ENCODE results near the gene SDC4. TPM values are rescaled to one million over a fixed set of nuclear protein-coding genes. Genes with fewer than 3 reads are reported as not detected.
"Not testable (repeated sequence)": the region's sequence is repeated elsewhere in the genome, so short reads cannot be mapped to it uniquely, and the experiment has no call there.

The SDC4 gene
- total RNA-seq, 2 donors from 2014 or later = 85.7 to 104 TPM

- intact Hi-C loops (cut with DNase I) = no loop called here
- DNase-seq (ENCODE audit: low spot score) = no peak
These were observed 18.4 kb upstream of the SDC4 start for GRCh38 chr20:45366631-45367030.

DNA sequence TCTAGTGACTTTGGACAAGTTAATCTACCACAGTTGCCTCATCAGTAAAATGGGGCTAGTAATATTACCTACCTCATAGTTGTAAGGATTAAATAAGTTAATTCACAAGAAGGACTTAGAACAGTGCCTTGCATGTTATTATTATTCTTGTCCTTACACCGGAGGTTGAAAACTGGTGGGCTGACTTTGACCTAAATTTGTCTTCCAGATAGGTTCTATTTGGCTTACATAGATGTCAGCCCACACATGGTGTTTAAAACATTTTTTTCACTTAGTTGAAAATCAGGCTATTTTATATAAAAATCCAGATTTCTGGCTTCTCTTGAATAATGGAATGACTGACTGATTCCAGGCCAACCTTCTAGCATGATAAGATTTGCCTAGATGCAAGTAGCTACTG is 18.0 kb upstream of the SDC4 start:
- intact Hi-C loops (cut with DNase I) = no loop called here
- no peak for DNase-seq (ENCODE audit: low spot score)

DNA sequence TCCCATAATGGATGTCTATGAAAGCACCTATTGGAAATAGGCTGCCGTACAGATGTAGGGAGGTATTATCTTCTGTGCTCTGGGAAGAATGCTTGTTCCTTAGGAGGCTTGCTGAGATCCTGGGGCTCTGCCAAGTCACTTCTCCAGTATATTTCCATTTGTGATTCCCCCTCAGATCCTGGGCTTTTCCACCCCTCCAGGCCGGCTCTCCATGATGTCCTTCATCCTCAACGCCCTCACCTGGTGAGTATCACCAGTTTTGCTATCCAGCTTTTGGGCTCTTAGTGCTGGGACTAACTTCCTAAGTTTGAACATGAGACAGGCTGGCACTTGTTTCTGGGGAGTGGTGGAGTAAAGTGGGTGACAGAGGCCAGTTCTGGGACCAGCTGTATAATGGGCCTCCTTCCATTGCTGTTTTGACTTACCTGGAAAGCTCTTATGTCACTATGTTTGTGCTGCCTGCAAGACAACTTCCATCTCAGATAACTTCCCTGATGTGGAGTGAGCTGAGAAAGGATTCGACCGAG is 17.3 kb upstream of the SDC4 start:
- DNase-seq (ENCODE audit: low spot score) = no peak
- intact Hi-C loops (cut with DNase I) = no loop called here

- DNase-seq (ENCODE audit: low spot score) = no peak
- intact Hi-C loops (cut with DNase I) = loop anchor here in 1 of 2 donors (5.0 kb wide), 1 partner anchor 73 kb away; no protein-coding TSS in a partner anchor
These were observed 15.6 kb upstream of the SDC4 start for GRCh38 chr20:45363611-45364492.

DNA sequence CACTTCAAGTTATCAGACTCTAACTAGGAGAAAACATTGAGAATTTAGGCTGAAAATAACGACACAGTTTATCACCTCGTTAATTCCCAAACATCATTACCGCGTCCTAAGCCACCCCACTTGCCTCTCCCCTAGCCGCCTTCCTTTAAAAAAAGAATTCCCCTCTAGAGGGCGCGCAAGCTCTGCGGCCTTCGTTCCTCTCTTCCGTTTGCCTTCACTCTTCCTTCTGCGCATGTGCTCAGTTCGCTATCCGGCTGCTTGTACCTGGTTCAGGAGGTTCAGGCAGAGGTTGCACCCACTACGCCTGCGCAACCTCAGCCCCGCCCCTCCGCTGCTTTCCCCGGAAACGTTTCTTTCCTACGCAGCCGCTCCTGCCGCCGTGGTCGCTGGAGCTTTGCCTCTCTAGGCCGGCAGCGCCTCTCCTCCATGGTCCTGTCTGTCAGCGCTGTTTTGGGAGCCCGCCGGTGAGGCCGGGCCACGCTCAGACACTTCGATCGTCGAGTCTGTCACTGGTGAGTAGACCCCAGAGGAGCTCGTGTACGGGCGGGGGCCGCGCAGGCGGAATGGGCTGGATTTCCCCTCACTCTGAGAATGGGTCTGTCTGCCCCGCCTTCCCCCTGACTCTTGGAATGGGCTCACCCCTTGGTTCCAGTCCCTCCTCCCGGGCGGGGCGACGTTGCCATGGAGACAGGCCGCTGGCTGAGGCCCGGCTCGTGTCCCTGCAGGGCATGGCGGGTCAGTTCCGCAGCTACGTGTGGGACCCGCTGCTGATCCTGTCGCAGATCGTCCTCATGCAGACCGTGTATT is 14.8 kb upstream of the SDC4 start, which contains the start of gene SYS1:
Gene SYS1 (plus strand): TSS at position 353 of the 807 bp plus-strand sequence. CDS start 376 bp downstream, at position 729.
- intact Hi-C loops (cut with DNase I) = loop anchor here in 1 of 2 donors (5.0 kb wide), 1 partner anchor 74 kb away; no protein-coding TSS in a partner anchor
- DNase-seq (ENCODE audit: low spot score) = peak; percentile 99

- peak; percentile 8 for DNase-seq (ENCODE audit: low spot score)
- intact Hi-C loops (cut with DNase I) = loop anchor here in 1 of 2 donors (5.0 kb wide), 1 partner anchor 76 kb away; no protein-coding TSS in a partner anchor
These were observed 13.6 kb upstream of the SDC4 start for GRCh38 chr20:45361793-45362192.

DNA sequence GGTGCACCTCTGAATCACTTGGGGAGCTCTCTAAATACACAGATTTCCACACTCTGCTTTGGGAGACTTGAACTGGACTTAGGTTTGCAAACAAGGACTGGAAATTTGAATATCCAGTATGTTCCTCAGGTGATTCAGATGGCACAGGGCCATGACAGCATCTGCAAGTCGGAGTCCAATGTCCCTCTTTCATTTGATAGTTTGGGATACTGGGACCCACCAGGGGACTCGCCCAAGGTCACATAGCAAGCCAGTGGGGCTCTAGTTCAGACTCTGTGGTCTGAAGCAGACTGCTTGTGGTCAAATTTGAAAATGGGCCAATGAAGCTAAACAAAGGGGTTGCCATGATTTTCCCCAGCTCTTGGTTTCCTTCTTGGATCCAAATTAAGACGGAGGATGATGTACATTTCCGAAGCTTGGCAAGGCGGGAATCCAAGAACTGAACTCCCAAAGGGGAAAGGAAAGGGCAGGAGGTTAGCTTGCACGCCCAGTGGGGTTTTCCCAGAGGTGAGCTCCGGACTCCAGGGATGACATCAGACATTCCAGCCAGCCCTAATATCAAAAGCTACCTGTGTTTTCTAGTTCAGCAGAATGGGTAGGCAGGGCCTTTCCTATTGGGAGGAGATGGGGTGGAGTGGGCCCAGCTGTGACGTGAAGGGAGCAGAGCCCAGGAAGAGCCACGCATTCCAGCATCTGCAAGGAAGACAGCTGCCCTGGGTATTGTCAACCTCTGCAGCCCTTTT is 11.4 kb upstream of the SDC4 start:
- DNase-seq (ENCODE audit: low spot score) = peak; percentile 45
- intact Hi-C loops (cut with DNase I) = loop anchor here in 1 of 2 donors (5.0 kb wide), 1 partner anchor 78 kb away; no protein-coding TSS in a partner anchor

DNA sequence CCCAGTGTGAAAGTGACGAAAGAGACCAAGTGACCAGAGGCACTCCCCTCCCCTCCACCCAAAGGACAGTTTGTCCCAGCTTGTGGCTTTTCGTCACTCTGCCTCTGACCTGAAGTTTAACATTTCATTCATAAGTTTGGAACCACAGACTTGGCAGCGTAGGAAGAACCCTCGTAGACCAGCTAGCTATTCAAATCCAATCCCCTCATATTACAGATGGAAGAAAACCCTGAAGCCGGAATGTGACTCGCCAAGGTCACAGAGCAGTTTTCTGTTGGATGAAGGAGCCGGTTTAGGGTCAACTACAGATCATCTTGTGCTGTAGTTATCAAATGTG is 10.8 kb upstream of the SDC4 start:
- intact Hi-C loops (cut with DNase I) = no loop called here
- no peak for DNase-seq (ENCODE audit: low spot score)

GRCh38 chr20:45358282-45359068 is 10.3 kb upstream of the SDC4 start:
- intact Hi-C loops (cut with DNase I) = no loop called here
- DNase-seq (ENCODE audit: low spot score) = peak; percentile 87

- peak; percentile 35 for DNase-seq (ENCODE audit: low spot score)
- intact Hi-C loops (cut with DNase I) = no loop called here
These were observed 7.2 kb upstream of the SDC4 start for GRCh38 chr20:45355209-45356084.

GRCh38 chr20:45354423-45355208 is 6.4 kb upstream of the SDC4 start:
- DNase-seq (ENCODE audit: low spot score) = peak; percentile 0
- intact Hi-C loops (cut with DNase I) = no loop called here

DNA sequence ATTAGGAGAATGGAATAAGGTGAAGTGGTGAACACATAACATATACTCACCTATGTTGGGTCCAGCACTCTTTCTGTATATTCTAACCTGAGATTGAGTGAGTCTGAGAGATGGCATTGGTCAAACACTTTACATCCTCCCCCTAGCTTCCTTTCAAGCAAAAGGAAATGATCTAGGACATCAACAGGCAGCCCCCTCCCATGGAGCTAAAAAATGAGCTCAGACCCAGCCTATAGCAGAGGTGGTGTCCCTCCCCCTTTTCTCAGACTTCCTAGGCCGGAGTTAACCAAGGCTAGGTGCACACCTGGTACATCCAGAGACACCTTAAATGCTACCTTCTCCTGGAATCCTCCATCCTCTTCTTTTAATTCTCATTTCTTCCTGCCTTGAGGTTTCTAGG is 5.5 kb upstream of the SDC4 start:
- intact Hi-C loops (cut with DNase I) = no loop called here
- peak; percentile 3 for DNase-seq (ENCODE audit: low spot score)

DNA sequence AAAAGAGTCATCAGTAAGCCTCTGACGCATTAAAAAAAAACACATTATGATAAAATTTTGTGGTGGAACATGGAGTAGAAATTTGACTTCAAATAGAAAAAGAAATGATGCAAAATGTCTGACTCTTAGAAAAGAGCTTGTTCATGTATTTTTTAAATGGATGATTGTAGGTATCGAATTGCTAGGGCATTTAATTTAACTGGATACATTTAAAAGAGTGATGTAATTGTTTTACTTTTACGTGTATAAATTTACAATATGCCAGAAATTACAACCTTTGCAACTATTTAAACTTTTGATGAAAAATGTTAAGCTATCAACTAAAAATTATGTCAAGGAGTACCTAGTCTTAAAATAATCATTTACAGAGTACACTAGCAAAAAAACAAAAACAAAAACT is 4.5 kb upstream of the SDC4 start:
- intact Hi-C loops (cut with DNase I) = no loop called here
- no peak for DNase-seq (ENCODE audit: low spot score)

- intact Hi-C loops (cut with DNase I) = not testable (repeated sequence)
- DNase-seq (ENCODE audit: low spot score) = peak; percentile 24
These were observed 2.6 kb upstream of the SDC4 start for GRCh38 chr20:45350795-45351194.

DNA sequence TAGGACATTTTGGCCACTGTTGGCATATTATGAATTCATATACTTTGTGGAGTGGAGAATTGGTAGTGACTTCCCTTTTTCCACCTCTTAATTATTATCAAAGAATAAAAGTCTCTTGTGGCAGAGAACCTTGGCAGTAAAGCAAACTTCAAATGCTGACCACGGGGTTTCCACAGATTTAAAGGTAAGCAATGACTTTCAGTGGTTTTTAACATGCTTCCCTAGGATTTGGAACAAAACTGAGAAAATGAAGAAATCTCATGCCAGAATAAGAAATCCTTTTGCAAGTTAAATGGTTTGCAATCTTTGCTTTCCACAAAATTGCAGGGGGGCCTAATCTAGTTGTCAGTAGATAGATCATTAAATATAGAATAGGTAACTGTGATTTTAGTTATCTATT is 2.0 kb upstream of the SDC4 start:
- intact Hi-C loops (cut with DNase I) = no loop called here
- no peak for DNase-seq (ENCODE audit: low spot score)

- intact Hi-C loops (cut with DNase I) = no loop called here
These were observed 808 bp downstream of the SDC4 start for GRCh38 chr20:45347297-45347935.

More at GRCh38 chr20:45347297-45347935, 808 bp downstream of the SDC4 start:
- DNase-seq (ENCODE audit: low spot score) = peak; percentile 72
